Activated gamma-delta T cell (primary cell): ENCODE results near the gene PTPN14.
"Not testable (repeated sequence)": the region's sequence is repeated elsewhere in the genome, so short reads cannot be mapped to it uniquely, and the experiment has no call there.

Experiments
- DNase-seq: peaks from one replicate; lab custom pipeline; 2025; lab: John Stamatoyannopoulos, UW
- total RNA-seq, 2 donors: gene quantifications; one replicate each; lab custom pipeline; 2026; lab: John Stamatoyannopoulos, UW

Gene PTPN14
- total RNA-seq = 0.15 to 0.74 reads per million in 2 donors

GRCh38 chr1:214551436-214552173 lies at the start of gene PTPN14:
Gene PTPN14 (minus strand): TSS chr1:214551602. CDS start chr1:214464803, 86,799 bp downstream.
- DNase-seq = no peak

- no peak for DNase-seq
Observed at GRCh38 chr1:214593158-214593557, 41.8 kb upstream of the PTPN14 start.

- not testable (repeated sequence) for DNase-seq
Observed at GRCh38 chr1:214591918-214592317, 40.5 kb upstream of the PTPN14 start.

GRCh38 chr1:214590696-214591095 lies 39.3 kb upstream of the PTPN14 start:
- DNase-seq = no peak

- no peak for DNase-seq
Observed at GRCh38 chr1:214588963-214589597, 37.7 kb upstream of the PTPN14 start.

- no peak for DNase-seq
Observed at GRCh38 chr1:214587165-214587564, 35.8 kb upstream of the PTPN14 start.

- no peak for DNase-seq
Observed at GRCh38 chr1:214586621-214587020, 35.2 kb upstream of the PTPN14 start.

GRCh38 chr1:214584805-214585766 lies 33.7 kb upstream of the PTPN14 start:
- no peak for DNase-seq

- no peak for DNase-seq
Observed at GRCh38 chr1:214583824-214584554, 32.6 kb upstream of the PTPN14 start.

GRCh38 chr1:214583113-214583512 lies 31.7 kb upstream of the PTPN14 start:
- no peak for DNase-seq

- no peak for DNase-seq
Observed at GRCh38 chr1:214582289-214582891, 31.0 kb upstream of the PTPN14 start.

- DNase-seq = no peak
Observed at GRCh38 chr1:214581785-214582184, 30.4 kb upstream of the PTPN14 start.

GRCh38 chr1:214579183-214579582 lies 27.8 kb upstream of the PTPN14 start:
- no peak for DNase-seq

GRCh38 chr1:214576120-214576519 lies 24.7 kb upstream of the PTPN14 start:
- not testable (repeated sequence) for DNase-seq

GRCh38 chr1:214574598-214575411 lies 23.4 kb upstream of the PTPN14 start:
- no peak for DNase-seq

- DNase-seq = no peak
Observed at GRCh38 chr1:214573386-214574318, 22.2 kb upstream of the PTPN14 start.

GRCh38 chr1:214571281-214571680 lies 19.9 kb upstream of the PTPN14 start:
- DNase-seq = no peak

GRCh38 chr1:214570442-214570841 lies 19.0 kb upstream of the PTPN14 start:
- no peak for DNase-seq

- DNase-seq = no peak
Observed at GRCh38 chr1:214569357-214570004, 18.1 kb upstream of the PTPN14 start.
